ENCODE measurements around the gene SPTA1.

SPTA1 gene

GRCh38 chr1:158686111-158687009 is at the start of gene SPTA1:
SPTA1 (minus strand) TSS chr1:158686715; CDS start chr1:158686517, 198 bp downstream.
- H3K27me3 Mint-ChIP-seq (ENCODE audit: low read depth), result peaks cover 16% of the 10 kb centered on the region
- peaks cover 3% of the 10 kb centered on the region for H3K9me3 Mint-ChIP-seq
- no peak within 1 kb of the TSS for H3K27ac Mint-ChIP-seq
- DNase-seq (ENCODE audit: low spot score), result no peak
- no peaks in the 10 kb centered on the region for H3K36me3 Mint-ChIP-seq (ENCODE audit: low read depth)
- no peaks in the 10 kb centered on the region for H3K4me1 Mint-ChIP-seq (ENCODE audit: low read depth)
- no peak within 1 kb of the TSS for H3K4me3 Mint-ChIP-seq

GRCh38 chr1:158735848-158736247 is 49.3 kb upstream of the SPTA1 start:
- DNase-seq (ENCODE audit: low spot score), result no peak
- Mint-ChIP-seq H3K4me3 (no peak overlapping the region), H3K9me3 (no peaks in the 10 kb centered on the region), H3K27ac (no peak overlapping the region), H3K4me1 (ENCODE audit: low read depth) (no peaks in the 10 kb centered on the region), H3K36me3 (ENCODE audit: low read depth) (no peaks in the 10 kb centered on the region), H3K27me3 (ENCODE audit: low read depth) (peaks cover 24% of the 10 kb centered on the region)

- no peaks in the 10 kb centered on the region for H3K4me1 Mint-ChIP-seq (ENCODE audit: low read depth)
- no peak for DNase-seq (ENCODE audit: low spot score)
- H3K9me3 Mint-ChIP-seq, result no peaks in the 10 kb centered on the region
- peaks cover 21% of the 10 kb centered on the region for H3K27me3 Mint-ChIP-seq (ENCODE audit: low read depth)
- no peak overlapping the region for H3K4me3 Mint-ChIP-seq
- H3K36me3 Mint-ChIP-seq (ENCODE audit: low read depth), result no peaks in the 10 kb centered on the region
- no peak overlapping the region for H3K27ac Mint-ChIP-seq
Measured at GRCh38 chr1:158732524-158732923, 46.0 kb upstream of the SPTA1 start.

GRCh38 chr1:158731707-158732106 is 45.2 kb upstream of the SPTA1 start:
- no peak for DNase-seq (ENCODE audit: low spot score)
- H3K9me3 Mint-ChIP-seq, result no peaks in the 10 kb centered on the region
- no peak overlapping the region for H3K27ac Mint-ChIP-seq
- H3K4me3 Mint-ChIP-seq, result no peak overlapping the region
- no peaks in the 10 kb centered on the region for H3K36me3 Mint-ChIP-seq (ENCODE audit: low read depth)
- H3K4me1 Mint-ChIP-seq (ENCODE audit: low read depth), result no peaks in the 10 kb centered on the region
- peaks cover 20% of the 10 kb centered on the region for H3K27me3 Mint-ChIP-seq (ENCODE audit: low read depth)

- H3K27ac Mint-ChIP-seq, result no peak overlapping the region
- no peaks in the 10 kb centered on the region for H3K36me3 Mint-ChIP-seq (ENCODE audit: low read depth)
- peaks cover 20% of the 10 kb centered on the region for H3K27me3 Mint-ChIP-seq (ENCODE audit: low read depth)
- H3K4me1 Mint-ChIP-seq (ENCODE audit: low read depth), result no peaks in the 10 kb centered on the region
- no peak overlapping the region for H3K4me3 Mint-ChIP-seq
- no peak for DNase-seq (ENCODE audit: low spot score)
- H3K9me3 Mint-ChIP-seq, result no peaks in the 10 kb centered on the region
Measured at GRCh38 chr1:158730453-158730852, 43.9 kb upstream of the SPTA1 start.

GRCh38 chr1:158728510-158729225 is 42.2 kb upstream of the SPTA1 start:
- H3K27me3 Mint-ChIP-seq (ENCODE audit: low read depth), result peaks cover 25% of the 10 kb centered on the region
- no peak for DNase-seq (ENCODE audit: low spot score)
- no peaks in the 10 kb centered on the region for H3K9me3 Mint-ChIP-seq
- H3K4me1 Mint-ChIP-seq (ENCODE audit: low read depth), result no peaks in the 10 kb centered on the region
- no peaks in the 10 kb centered on the region for H3K36me3 Mint-ChIP-seq (ENCODE audit: low read depth)
- H3K27ac Mint-ChIP-seq, result no peak overlapping the region
- no peak overlapping the region for H3K4me3 Mint-ChIP-seq

GRCh38 chr1:158724442-158724841 is 37.9 kb upstream of the SPTA1 start:
- Mint-ChIP-seq H3K27ac (no peak overlapping the region), H3K4me1 (ENCODE audit: low read depth) (no peaks in the 10 kb centered on the region), H3K36me3 (ENCODE audit: low read depth) (no peaks in the 10 kb centered on the region), H3K9me3 (no peaks in the 10 kb centered on the region), H3K27me3 (ENCODE audit: low read depth) (peaks cover 27% of the 10 kb centered on the region), H3K4me3 (no peak overlapping the region)
- DNase-seq (ENCODE audit: low spot score), result no peak

GRCh38 chr1:158720620-158721019 is 34.1 kb upstream of the SPTA1 start, which contains the start of gene OR6K3:
OR6K3 (minus strand) TSS chr1:158720720; CDS start chr1:158718115, 2,605 bp downstream.
- Mint-ChIP-seq H3K27ac (no peak within 1 kb of the TSS), H3K9me3 (no peaks in the 10 kb centered on the region), H3K27me3 (ENCODE audit: low read depth) (peaks cover 12% of the 10 kb centered on the region), H3K4me3 (no peak within 1 kb of the TSS), H3K4me1 (ENCODE audit: low read depth) (peaks cover 2% of the 10 kb centered on the region), H3K36me3 (ENCODE audit: low read depth) (no peaks in the 10 kb centered on the region)
- no peak for DNase-seq (ENCODE audit: low spot score)

GRCh38 chr1:158719664-158720063 is 33.1 kb upstream of the SPTA1 start:
- Mint-ChIP-seq H3K4me3 (no peak overlapping the region), H3K4me1 (ENCODE audit: low read depth) (peaks cover 2% of the 10 kb centered on the region), H3K9me3 (no peaks in the 10 kb centered on the region)

GRCh38 chr1:158717344-158717743 is 30.8 kb upstream of the SPTA1 start:
- peaks cover 5% of the 10 kb centered on the region for H3K27me3 Mint-ChIP-seq (ENCODE audit: low read depth)

More at GRCh38 chr1:158719664-158720063, 33.1 kb upstream of the SPTA1 start:
- no peaks in the 10 kb centered on the region for H3K36me3 Mint-ChIP-seq (ENCODE audit: low read depth)
- peaks cover 13% of the 10 kb centered on the region for H3K27me3 Mint-ChIP-seq (ENCODE audit: low read depth)
- H3K27ac Mint-ChIP-seq, result no peak overlapping the region
- no peak for DNase-seq (ENCODE audit: low spot score)

GRCh38 chr1:158716335-158716734 is 29.8 kb upstream of the SPTA1 start:
- no peak overlapping the region for H3K27ac Mint-ChIP-seq

More at GRCh38 chr1:158717344-158717743, 30.8 kb upstream of the SPTA1 start:
- Mint-ChIP-seq H3K9me3 (no peaks in the 10 kb centered on the region), H3K4me1 (ENCODE audit: low read depth) (peaks cover 2% of the 10 kb centered on the region), H3K27ac (no peak overlapping the region), H3K36me3 (ENCODE audit: low read depth) (no peaks in the 10 kb centered on the region), H3K4me3 (no peak overlapping the region)
- no peak for DNase-seq (ENCODE audit: low spot score)

GRCh38 chr1:158714754-158715153 is 28.2 kb upstream of the SPTA1 start:
- Mint-ChIP-seq H3K27ac (no peak overlapping the region), H3K27me3 (ENCODE audit: low read depth) (peaks cover 11% of the 10 kb centered on the region), H3K4me3 (no peak overlapping the region), H3K36me3 (ENCODE audit: low read depth) (no peaks in the 10 kb centered on the region), H3K4me1 (ENCODE audit: low read depth) (peaks cover 2% of the 10 kb centered on the region), H3K9me3 (no peaks in the 10 kb centered on the region)
- DNase-seq (ENCODE audit: low spot score), result no peak

More at GRCh38 chr1:158716335-158716734, 29.8 kb upstream of the SPTA1 start:
- Mint-ChIP-seq H3K4me1 (ENCODE audit: low read depth) (peaks cover 2% of the 10 kb centered on the region), H3K36me3 (ENCODE audit: low read depth) (no peaks in the 10 kb centered on the region), H3K9me3 (no peaks in the 10 kb centered on the region), H3K27me3 (ENCODE audit: low read depth) (peaks cover 8% of the 10 kb centered on the region), H3K4me3 (no peak overlapping the region)
- no peak for DNase-seq (ENCODE audit: low spot score)

- Mint-ChIP-seq H3K27me3 (ENCODE audit: low read depth) (peaks cover 17% of the 10 kb centered on the region), H3K9me3 (no peaks in the 10 kb centered on the region), H3K27ac (no peak overlapping the region), H3K4me1 (ENCODE audit: low read depth) (no peaks in the 10 kb centered on the region), H3K36me3 (ENCODE audit: low read depth) (no peaks in the 10 kb centered on the region), H3K4me3 (no peak overlapping the region)
- DNase-seq (ENCODE audit: low spot score), result no peak
Measured at GRCh38 chr1:158711098-158711497, 24.6 kb upstream of the SPTA1 start.

- Mint-ChIP-seq H3K27me3 (ENCODE audit: low read depth) (peaks cover 9% of the 10 kb centered on the region), H3K36me3 (ENCODE audit: low read depth) (no peaks in the 10 kb centered on the region), H3K4me3 (no peak overlapping the region), H3K9me3 (no peaks in the 10 kb centered on the region), H3K27ac (no peak overlapping the region), H3K4me1 (ENCODE audit: low read depth) (no peaks in the 10 kb centered on the region)
- DNase-seq (ENCODE audit: low spot score), result no peak
Measured at GRCh38 chr1:158706096-158706495, 19.6 kb upstream of the SPTA1 start.
